Glomerular visceral epithelial cell (primary cell): ENCODE results near the gene PRLR.
A peak's percentile ranks its signal among the peaks of the same experiment; 100 is the strongest.

Source experiments
- DNase-seq: peaks from one replicate; pipeline ENCODE4 v3.0.0-alpha.2; 2016; ENCODE audit errors: extremely low spot score

Gene PRLR

GRCh38 chr5:35082530-35082929 is 147.8 kb downstream of the PRLR start:
- DNase-seq = no peak

GRCh38 chr5:35081134-35081533 is 149.2 kb downstream of the PRLR start:
- DNase-seq = no peak

- DNase-seq = no peak
Observed at GRCh38 chr5:35073160-35073559, 157.1 kb downstream of the PRLR start.

GRCh38 chr5:35069188-35069587 is 161.1 kb downstream of the PRLR start:
- DNase-seq = no peak

- DNase-seq = no peak
Observed at GRCh38 chr5:35067985-35068384, 162.3 kb downstream of the PRLR start.

- DNase-seq = no peak
Observed at GRCh38 chr5:35066260-35066795, 164.0 kb downstream of the PRLR start.

GRCh38 chr5:35063414-35063813 is 166.9 kb downstream of the PRLR start:
- DNase-seq = no peak

- DNase-seq = no peak
Observed at GRCh38 chr5:35061211-35061770, 169.0 kb downstream of the PRLR start.

- no peak for DNase-seq
Observed at GRCh38 chr5:35060236-35060635, 170.1 kb downstream of the PRLR start.

GRCh38 chr5:35059251-35059650 is 171.0 kb downstream of the PRLR start:
- DNase-seq = no peak

- DNase-seq = no peak
Observed at GRCh38 chr5:35058374-35058788, 171.9 kb downstream of the PRLR start.

- DNase-seq = no peak
Observed at GRCh38 chr5:35056686-35057085, 173.6 kb downstream of the PRLR start.

GRCh38 chr5:35052838-35053237 is 177.4 kb downstream of the PRLR start:
- DNase-seq = no peak

GRCh38 chr5:35050541-35051126 is 179.7 kb downstream of the PRLR start:
- no peak for DNase-seq

- no peak for DNase-seq
Observed at GRCh38 chr5:35048910-35049309, 181.4 kb downstream of the PRLR start.

GRCh38 chr5:35047785-35048404 is 182.4 kb downstream of the PRLR start, which contains the start of gene AGXT2:
AGXT2 (minus strand) TSS chr5:35047949; CDS start chr5:35047892, 57 bp downstream.
- DNase-seq = peak; percentile 35

GRCh38 chr5:35046774-35047173 is 183.5 kb downstream of the PRLR start:
- peak; percentile 76 for DNase-seq

- DNase-seq = no peak
Observed at GRCh38 chr5:35045280-35045679, 185.0 kb downstream of the PRLR start.

GRCh38 chr5:35044649-35045048 is 185.6 kb downstream of the PRLR start:
- DNase-seq = no peak

GRCh38 chr5:35042781-35043180 is 187.5 kb downstream of the PRLR start:
- DNase-seq = no peak

GRCh38 chr5:35041261-35041660 is 189.0 kb downstream of the PRLR start:
- no peak for DNase-seq

GRCh38 chr5:35038891-35039290 is 191.4 kb downstream of the PRLR start:
- no peak for DNase-seq

GRCh38 chr5:35036536-35036935 is 193.8 kb downstream of the PRLR start:
- no peak for DNase-seq
